Neuronal stem cell (in vitro differentiated cells): ENCODE results near the gene CSNK1D.

Experiments
- DNase-seq: peaks from one replicate; pipeline ENCODE4 v3.0.0-alpha.2; 2013; ENCODE audit warnings: low spot score
- H2AFZ ChIP-seq: one replicate; pipeline ENCODE4 v1.6.1; 2013; ENCODE audit warnings: mild to moderate bottlenecking, low read length, inconsistent platforms
- H2AK5ac ChIP-seq: 2 replicates; pipeline ENCODE4 v1.6.1; 2013; ENCODE audit warnings: low read depth, mild to moderate bottlenecking, inconsistent platforms, low read length, moderate library complexity, mixed read lengths
- H2BK120ac ChIP-seq: 2 replicates; pipeline ENCODE4 v1.6.1; 2013; ENCODE audit warnings: low read depth, mild to moderate bottlenecking, inconsistent platforms, low read length, moderate library complexity, mixed read lengths
- H2BK12ac ChIP-seq: one replicate; pipeline ENCODE4 v1.6.1; 2013; ENCODE audit warnings: low read length, inconsistent platforms
- H2BK15ac ChIP-seq: 2 replicates; pipeline ENCODE4 v1.6.1; 2013; ENCODE audit warnings: mild to moderate bottlenecking, low read length, inconsistent platforms, mixed read lengths
- H2BK5ac ChIP-seq: one replicate; pipeline ENCODE4 v1.6.1; 2013; ENCODE audit warnings: inconsistent platforms, mild to moderate bottlenecking, low read length, moderate library complexity
- H3K14ac ChIP-seq: one replicate; pipeline ENCODE4 v1.6.1; 2013; ENCODE audit warnings: low read length, inconsistent platforms
- H3K18ac ChIP-seq: 2 replicates; pipeline ENCODE4 v1.6.1; 2013; ENCODE audit warnings: low read length, inconsistent platforms
- H3K23ac ChIP-seq: 2 replicates; pipeline ENCODE4 v1.6.1; 2013; ENCODE audit warnings: low read depth, mild to moderate bottlenecking, mixed read lengths, low read length, inconsistent platforms; ENCODE audit not compliant: poor library complexity
- H3K27ac ChIP-seq: replicated peaks from 3 replicates; pipeline ENCODE4 v1.5.1; 2013; ENCODE audit warnings: low read length, inconsistent platforms
- H3K27me3 ChIP-seq, 3 experiments: 2 replicates each; pipeline ENCODE4 v1.6.1; 2013; ENCODE audit warnings: low read length in 3 of 3, mild to moderate bottlenecking in 2 of 3, inconsistent platforms in 1 of 3, low read depth in 1 of 3, mixed read lengths in 1 of 3, moderate library complexity in 1 of 3; ENCODE audit not compliant: control insufficient read depth in 3 of 3, insufficient read depth in 3 of 3
- H3K36me3 ChIP-seq, 2 donors: replicated peaks in 1 of 2; 2 replicates each; pipeline ENCODE4 v1.6.1; 2013; ENCODE audit warnings: low read length in 2 of 2; ENCODE audit not compliant: control insufficient read depth in 2 of 2, insufficient read depth in 2 of 2
- H3K4ac ChIP-seq: 2 replicates; pipeline ENCODE4 v1.6.1; 2013; ENCODE audit warnings: inconsistent platforms, mild to moderate bottlenecking, low read length, moderate library complexity
- H3K4me1 ChIP-seq, 2 donors: 1 replicate in 1 of 2; 2 replicates in 1 of 2; pipeline ENCODE4 v1.6.1; 2013; ENCODE audit warnings: low read length in 2 of 2, low read depth in 1 of 2; ENCODE audit not compliant: control insufficient read depth in 2 of 2, insufficient read depth in 1 of 2
- H3K4me2 ChIP-seq: one replicate; pipeline ENCODE4 v1.6.1; 2013; ENCODE audit warnings: mild to moderate bottlenecking, low read length, inconsistent platforms; ENCODE audit not compliant: insufficient read depth, poor library complexity, severe bottlenecking
- H3K4me3 ChIP-seq, 2 donors: 2 replicates each; pipeline ENCODE4 v1.5.1; 2013; ENCODE audit warnings: low read length in 2 of 2, mild to moderate bottlenecking in 2 of 2, inconsistent platforms in 1 of 2, moderate library complexity in 1 of 2
- H3K79me1 ChIP-seq: one replicate; pipeline ENCODE4 v1.6.1; 2013; ENCODE audit warnings: low read depth, mild to moderate bottlenecking, inconsistent platforms, low read length, moderate library complexity
- H3K9ac ChIP-seq: one replicate; pipeline ENCODE4 v1.6.1; 2013; ENCODE audit warnings: mild to moderate bottlenecking, low read depth, low read length, inconsistent platforms; ENCODE audit not compliant: poor library complexity
- H3K9me3 ChIP-seq, 2 donors: replicated peaks in 1 of 2; 2 replicates each; pipeline versions ENCODE3 to v1.6.1; 2013; ENCODE audit warnings: low read length in 2 of 2, mild to moderate bottlenecking in 2 of 2, inconsistent platforms in 1 of 2, low read depth in 1 of 2, mixed read lengths in 1 of 2, moderate library complexity in 1 of 2; ENCODE audit not compliant: control insufficient read depth in 2 of 2, insufficient read depth in 1 of 2
- H4K8ac ChIP-seq: one replicate; pipeline ENCODE4 v1.6.1; 2013; ENCODE audit warnings: low read depth, mild to moderate bottlenecking, inconsistent platforms, low read length, moderate library complexity
- H4K91ac ChIP-seq: one replicate; pipeline ENCODE4 v1.6.1; 2013; ENCODE audit warnings: low read length, low read depth, mild to moderate bottlenecking, inconsistent platforms; ENCODE audit not compliant: poor library complexity
- WGBS, 2 donors: extraction: QIAGEN DNeasy Blood & Tissue Kit; methylation state at CpG; one replicate each; pipeline ENCODE4 v1.1.7; 2013; ENCODE audit warnings: missing lambda C conversion rate in 2 of 2, mixed read lengths in 1 of 2; ENCODE audit not compliant: insufficient read length in 2 of 2, insufficient replicate concordance in 1 of 2; ENCODE audit errors: extremely low coverage in 2 of 2; 5-methylcytosine and 5-hydroxymethylcytosine counted together

CSNK1D gene

GRCh38 chr17:82287013-82287867, 13.7 kb upstream of the CSNK1D start:
- H3K36me3 ChIP-seq = no peaks in the 10 kb centered on the region
- WGBS, 2 donors = no CpG with 5 or more reads among the region's 9 CpGs

GRCh38 chr17:82285141-82285540, 11.6 kb upstream of the CSNK1D start:
- peak overlapping the region; percentile 74 for H2AFZ ChIP-seq
- no peak overlapping the region for H3K4me3 ChIP-seq
- H3K4me2 ChIP-seq = no peak overlapping the region
- H3K27me3 ChIP-seq = no peaks in the 10 kb centered on the region
- H3K36me3 ChIP-seq = no peaks in the 10 kb centered on the region
- H2BK120ac ChIP-seq = no peak overlapping the region
- no peak overlapping the region for H2BK5ac ChIP-seq
- H4K8ac ChIP-seq = no peak overlapping the region
- no CpG with 5 or more reads among the region's 8 CpGs for WGBS, 2 donors
- no peak overlapping the region for H3K14ac ChIP-seq
- no peak overlapping the region for H3K4ac ChIP-seq
- H3K9me3 ChIP-seq = peaks cover 7 to 12% of the 10 kb centered on the region in 2 donors
- peaks cover 10 to 15% of the 10 kb centered on the region in 2 donors for H3K4me1 ChIP-seq
- H3K18ac ChIP-seq = no peak overlapping the region
- no peak overlapping the region for H2BK15ac ChIP-seq
- H4K91ac ChIP-seq = no peak overlapping the region
- no peak for DNase-seq
- H3K79me1 ChIP-seq = peaks cover 2% of the 10 kb centered on the region
- no peak overlapping the region for H3K9ac ChIP-seq
- H3K27ac ChIP-seq = peak overlapping the region; percentile 54
- no peak overlapping the region for H2BK12ac ChIP-seq
- H3K23ac ChIP-seq = no peak overlapping the region
- no peak overlapping the region for H2AK5ac ChIP-seq

More at GRCh38 chr17:82287013-82287867, 13.7 kb upstream of the CSNK1D start:
- Histone ChIP-seq H3K27me3 (no peaks in the 10 kb centered on the region), H3K4me2 (no peak overlapping the region), H2AFZ (no peak overlapping the region), H3K27ac (no peak overlapping the region), H3K23ac (no peak overlapping the region), H2BK5ac (no peak overlapping the region), H4K91ac (no peak overlapping the region), H3K4me1 (peaks cover 6 to 17% of the 10 kb centered on the region in 2 donors), H3K4me3 (no peak overlapping the region), H3K4ac (no peak overlapping the region), H3K18ac (no peak overlapping the region), H3K14ac (peak overlapping the region; percentile 25), H3K79me1 (no peaks in the 10 kb centered on the region), H4K8ac (no peak overlapping the region), H2AK5ac (no peak overlapping the region), H2BK12ac (no peak overlapping the region), H3K9me3 (peaks cover 4 to 12% of the 10 kb centered on the region in 2 donors), H2BK15ac (no peak overlapping the region), H3K9ac (no peak overlapping the region), H2BK120ac (no peak overlapping the region)
- DNase-seq = no peak

GRCh38 chr17:82283208-82283749, 9.8 kb upstream of the CSNK1D start:
- Histone ChIP-seq H4K91ac (no peak overlapping the region), H3K14ac (peak overlapping the region; percentile 25), H2BK120ac (no peak overlapping the region), H2BK15ac (peak overlapping the region; percentile 75), H3K4me1 (peaks cover 10 to 11% of the 10 kb centered on the region in 2 donors), H3K23ac (no peak overlapping the region), H3K4ac (no peak overlapping the region), H2AFZ (no peak overlapping the region), H2BK12ac (peak overlapping the region; percentile 50), H3K4me3 (no peak overlapping the region), H3K18ac (peak overlapping the region; percentile 62), H3K9me3 (peaks cover 7 to 12% of the 10 kb centered on the region in 2 donors), H3K79me1 (peaks cover 2% of the 10 kb centered on the region), H3K4me2 (no peak overlapping the region), H3K36me3 (no peaks in the 10 kb centered on the region), H3K9ac (no peak overlapping the region), H2BK5ac (peak overlapping the region; percentile 72), H3K27me3 (no peaks in the 10 kb centered on the region), H4K8ac (no peak overlapping the region), H2AK5ac (peak overlapping the region; percentile 95), H3K27ac (no peak overlapping the region)
- no CpG with 5 or more reads among the region's 13 CpGs for WGBS, 2 donors
- no peak for DNase-seq
